ENCODE data around the gene NDST1. TPM values are rescaled to one million over a fixed set of nuclear protein-coding genes. Genes with fewer than 3 reads are reported as not detected.

Gene NDST1
- total RNA-seq, 1 experiment from 2014 or later: 69.9 TPM

DNA sequence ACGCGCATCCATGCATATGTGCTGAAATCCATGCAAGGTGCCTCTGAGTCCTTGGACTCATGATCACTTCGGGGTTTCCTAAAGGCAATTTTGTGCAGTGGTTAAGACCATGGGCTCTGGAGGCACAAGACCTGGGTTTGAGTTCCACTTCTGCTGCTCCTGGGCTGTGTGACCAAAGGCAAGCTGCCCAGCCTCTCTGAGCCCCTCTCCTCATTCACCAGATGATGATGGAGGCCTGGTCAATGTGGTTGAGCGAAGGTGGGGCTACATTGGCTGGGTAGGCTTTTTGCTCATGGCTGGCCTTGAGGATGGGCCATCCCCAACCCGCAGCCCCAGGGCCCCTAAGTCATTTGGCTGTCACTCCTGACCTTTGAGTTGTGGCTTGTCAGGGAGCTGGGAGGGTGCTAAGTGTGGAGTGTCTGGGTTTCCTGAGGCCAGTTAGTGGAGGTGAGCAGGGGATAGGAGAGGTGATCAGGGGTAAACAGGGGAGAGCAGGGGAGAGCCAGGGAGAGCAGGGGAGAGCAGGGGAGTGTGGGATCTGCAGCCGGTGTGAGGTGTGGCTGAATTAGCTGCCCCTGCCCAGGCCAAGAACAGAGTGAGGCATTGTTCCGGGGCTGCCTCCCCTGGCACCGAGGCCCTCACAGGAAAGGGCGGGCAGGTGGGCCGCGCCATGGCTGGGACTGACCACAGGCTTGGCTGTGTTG lies 68.0 kb downstream of the NDST1 start:
- Mint-ChIP-seq H3K4me1 (no peaks in the 10 kb centered on the region), H3K36me3 (no peaks in the 10 kb centered on the region), H3K4me3 (no peak overlapping the region), H3K27me3 (ENCODE audit: low read depth) (no peaks in the 10 kb centered on the region), H3K9me3 (no peaks in the 10 kb centered on the region), H3K27ac (no peak overlapping the region)
- CTCF ChIA-PET: interaction anchor here (1.5 to 3.6 kb wide), 5 partner anchors 10 to 84 kb away, joined by 4 to 40 read pairs (median 10); partner anchors contain the start of gene MYOZ3
- DNase-seq (ENCODE audit: low spot score): no peak
- no peak for ATAC-seq
- POLR2A ChIA-PET: no interaction called here
- TF ChIP-seq ZNF263 (CRISPR knock-in tag; IDR thresholded peaks at IDR 0.05; ENCODE audit: low read depth) (no peak), GTF2I (CRISPR knock-in tag; conservative IDR thresholded peaks at IDR 0.05) (no peak), JUN (CRISPR knock-in tag; IDR thresholded peaks at IDR 0.05) (no peak), HMGA2 (CRISPR knock-in tag; IDR thresholded peaks at IDR 0.05) (no peak), TCF7 (CRISPR knock-in tag; IDR thresholded peaks at IDR 0.05; ENCODE audit: low read depth) (no peak), GABPB1 (CRISPR knock-in tag; IDR thresholded peaks at IDR 0.05) (no peak), SOX15 (CRISPR knock-in tag; IDR thresholded peaks at IDR 0.05) (no peak)
- TF ChIP-seq, protein P1, sequence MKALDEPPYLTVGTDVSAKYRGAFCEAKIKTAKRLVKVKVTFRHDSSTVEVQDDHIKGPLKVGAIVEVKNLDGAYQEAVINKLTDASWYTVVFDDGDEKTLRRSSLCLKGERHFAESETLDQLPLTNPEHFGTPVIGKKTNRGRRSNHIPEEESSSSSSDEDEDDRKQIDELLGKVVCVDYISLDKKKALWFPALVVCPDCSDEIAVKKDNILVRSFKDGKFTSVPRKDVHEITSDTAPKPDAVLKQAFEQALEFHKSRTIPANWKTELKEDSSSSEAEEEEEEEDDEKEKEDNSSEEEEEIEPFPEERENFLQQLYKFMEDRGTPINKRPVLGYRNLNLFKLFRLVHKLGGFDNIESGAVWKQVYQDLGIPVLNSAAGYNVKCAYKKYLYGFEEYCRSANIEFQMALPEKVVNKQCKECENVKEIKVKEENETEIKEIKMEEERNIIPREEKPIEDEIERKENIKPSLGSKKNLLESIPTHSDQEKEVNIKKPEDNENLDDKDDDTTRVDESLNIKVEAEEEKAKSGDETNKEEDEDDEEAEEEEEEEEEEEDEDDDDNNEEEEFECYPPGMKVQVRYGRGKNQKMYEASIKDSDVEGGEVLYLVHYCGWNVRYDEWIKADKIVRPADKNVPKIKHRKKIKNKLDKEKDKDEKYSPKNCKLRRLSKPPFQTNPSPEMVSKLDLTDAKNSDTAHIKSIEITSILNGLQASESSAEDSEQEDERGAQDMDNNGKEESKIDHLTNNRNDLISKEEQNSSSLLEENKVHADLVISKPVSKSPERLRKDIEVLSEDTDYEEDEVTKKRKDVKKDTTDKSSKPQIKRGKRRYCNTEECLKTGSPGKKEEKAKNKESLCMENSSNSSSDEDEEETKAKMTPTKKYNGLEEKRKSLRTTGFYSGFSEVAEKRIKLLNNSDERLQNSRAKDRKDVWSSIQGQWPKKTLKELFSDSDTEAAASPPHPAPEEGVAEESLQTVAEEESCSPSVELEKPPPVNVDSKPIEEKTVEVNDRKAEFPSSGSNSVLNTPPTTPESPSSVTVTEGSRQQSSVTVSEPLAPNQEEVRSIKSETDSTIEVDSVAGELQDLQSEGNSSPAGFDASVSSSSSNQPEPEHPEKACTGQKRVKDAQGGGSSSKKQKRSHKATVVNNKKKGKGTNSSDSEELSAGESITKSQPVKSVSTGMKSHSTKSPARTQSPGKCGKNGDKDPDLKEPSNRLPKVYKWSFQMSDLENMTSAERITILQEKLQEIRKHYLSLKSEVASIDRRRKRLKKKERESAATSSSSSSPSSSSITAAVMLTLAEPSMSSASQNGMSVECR (CRISPR knock-in tag; IDR thresholded peaks at IDR 0.05; ENCODE audit: borderline replicate concordance): no peak

DNA sequence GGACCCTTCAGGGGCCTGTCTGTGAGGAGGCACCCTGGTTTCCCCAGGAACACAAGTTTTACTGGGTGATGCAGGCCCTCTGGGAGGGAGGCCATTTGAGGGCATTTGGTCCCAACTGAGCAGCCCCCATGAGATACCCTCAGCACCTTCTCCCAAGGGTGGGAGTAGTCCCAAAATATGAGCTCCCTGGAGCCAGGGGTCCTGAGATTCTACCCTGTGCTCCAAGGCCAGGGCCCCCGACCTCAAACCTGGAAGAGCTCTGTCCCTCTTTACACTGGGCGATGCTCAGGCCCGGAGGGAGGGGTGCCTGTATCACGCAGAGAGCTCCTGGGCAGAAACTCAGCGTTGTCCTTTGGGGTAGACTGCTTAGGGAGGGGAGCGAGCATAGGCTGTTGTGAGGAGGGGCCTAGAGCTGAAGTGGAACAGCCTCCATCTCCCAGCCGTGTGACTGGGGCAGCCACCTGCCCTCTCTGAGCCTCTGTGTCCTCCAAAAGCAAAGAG lies 68.6 kb downstream of the NDST1 start:
- Mint-ChIP-seq H3K4me3 (no peak overlapping the region), H3K36me3 (no peaks in the 10 kb centered on the region), H3K27ac (no peak overlapping the region), H3K27me3 (ENCODE audit: low read depth) (no peaks in the 10 kb centered on the region), H3K9me3 (no peaks in the 10 kb centered on the region), H3K4me1 (no peaks in the 10 kb centered on the region)
- ChIA-PET CTCF (interaction anchor here (1.5 kb wide), 1 partner anchor 15 kb away, joined by 4 read pairs; no protein-coding TSS in a partner anchor), POLR2A (no interaction called here)
- TF ChIP-seq EMX1 (CRISPR knock-in tag; IDR thresholded peaks at IDR 0.05) (no peak), ESRRA (CRISPR knock-in tag; IDR thresholded peaks at IDR 0.05; ENCODE audit: borderline replicate concordance) (no peak), NFYB (CRISPR knock-in tag; conservative IDR thresholded peaks at IDR 0.05; ENCODE audit: low read depth) (no peak), NR3C1 (CRISPR knock-in tag; conservative IDR thresholded peaks at IDR 0.05; ENCODE audit: low read depth) (no peak)
- TF ChIP-seq, protein P2, sequence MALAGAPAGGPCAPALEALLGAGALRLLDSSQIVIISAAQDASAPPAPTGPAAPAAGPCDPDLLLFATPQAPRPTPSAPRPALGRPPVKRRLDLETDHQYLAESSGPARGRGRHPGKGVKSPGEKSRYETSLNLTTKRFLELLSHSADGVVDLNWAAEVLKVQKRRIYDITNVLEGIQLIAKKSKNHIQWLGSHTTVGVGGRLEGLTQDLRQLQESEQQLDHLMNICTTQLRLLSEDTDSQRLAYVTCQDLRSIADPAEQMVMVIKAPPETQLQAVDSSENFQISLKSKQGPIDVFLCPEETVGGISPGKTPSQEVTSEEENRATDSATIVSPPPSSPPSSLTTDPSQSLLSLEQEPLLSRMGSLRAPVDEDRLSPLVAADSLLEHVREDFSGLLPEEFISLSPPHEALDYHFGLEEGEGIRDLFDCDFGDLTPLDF (CRISPR knock-in tag; IDR thresholded peaks at IDR 0.05): no peak
- TF ChIP-seq, protein P3, sequence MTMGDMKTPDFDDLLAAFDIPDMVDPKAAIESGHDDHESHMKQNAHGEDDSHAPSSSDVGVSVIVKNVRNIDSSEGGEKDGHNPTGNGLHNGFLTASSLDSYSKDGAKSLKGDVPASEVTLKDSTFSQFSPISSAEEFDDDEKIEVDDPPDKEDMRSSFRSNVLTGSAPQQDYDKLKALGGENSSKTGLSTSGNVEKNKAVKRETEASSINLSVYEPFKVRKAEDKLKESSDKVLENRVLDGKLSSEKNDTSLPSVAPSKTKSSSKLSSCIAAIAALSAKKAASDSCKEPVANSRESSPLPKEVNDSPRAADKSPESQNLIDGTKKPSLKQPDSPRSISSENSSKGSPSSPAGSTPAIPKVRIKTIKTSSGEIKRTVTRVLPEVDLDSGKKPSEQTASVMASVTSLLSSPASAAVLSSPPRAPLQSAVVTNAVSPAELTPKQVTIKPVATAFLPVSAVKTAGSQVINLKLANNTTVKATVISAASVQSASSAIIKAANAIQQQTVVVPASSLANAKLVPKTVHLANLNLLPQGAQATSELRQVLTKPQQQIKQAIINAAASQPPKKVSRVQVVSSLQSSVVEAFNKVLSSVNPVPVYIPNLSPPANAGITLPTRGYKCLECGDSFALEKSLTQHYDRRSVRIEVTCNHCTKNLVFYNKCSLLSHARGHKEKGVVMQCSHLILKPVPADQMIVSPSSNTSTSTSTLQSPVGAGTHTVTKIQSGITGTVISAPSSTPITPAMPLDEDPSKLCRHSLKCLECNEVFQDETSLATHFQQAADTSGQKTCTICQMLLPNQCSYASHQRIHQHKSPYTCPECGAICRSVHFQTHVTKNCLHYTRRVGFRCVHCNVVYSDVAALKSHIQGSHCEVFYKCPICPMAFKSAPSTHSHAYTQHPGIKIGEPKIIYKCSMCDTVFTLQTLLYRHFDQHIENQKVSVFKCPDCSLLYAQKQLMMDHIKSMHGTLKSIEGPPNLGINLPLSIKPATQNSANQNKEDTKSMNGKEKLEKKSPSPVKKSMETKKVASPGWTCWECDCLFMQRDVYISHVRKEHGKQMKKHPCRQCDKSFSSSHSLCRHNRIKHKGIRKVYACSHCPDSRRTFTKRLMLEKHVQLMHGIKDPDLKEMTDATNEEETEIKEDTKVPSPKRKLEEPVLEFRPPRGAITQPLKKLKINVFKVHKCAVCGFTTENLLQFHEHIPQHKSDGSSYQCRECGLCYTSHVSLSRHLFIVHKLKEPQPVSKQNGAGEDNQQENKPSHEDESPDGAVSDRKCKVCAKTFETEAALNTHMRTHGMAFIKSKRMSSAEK (CRISPR knock-in tag; IDR thresholded peaks at IDR 0.05; ENCODE audit: borderline replicate concordance): no peak
- TF ChIP-seq, protein P4, sequence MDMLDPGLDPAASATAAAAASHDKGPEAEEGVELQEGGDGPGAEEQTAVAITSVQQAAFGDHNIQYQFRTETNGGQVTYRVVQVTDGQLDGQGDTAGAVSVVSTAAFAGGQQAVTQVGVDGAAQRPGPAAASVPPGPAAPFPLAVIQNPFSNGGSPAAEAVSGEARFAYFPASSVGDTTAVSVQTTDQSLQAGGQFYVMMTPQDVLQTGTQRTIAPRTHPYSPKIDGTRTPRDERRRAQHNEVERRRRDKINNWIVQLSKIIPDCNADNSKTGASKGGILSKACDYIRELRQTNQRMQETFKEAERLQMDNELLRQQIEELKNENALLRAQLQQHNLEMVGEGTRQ (CRISPR knock-in tag; IDR thresholded peaks at IDR 0.05): no peak
- DNase-seq (ENCODE audit: low spot score) (no peak), ATAC-seq (no peak)
